Measurements from ENCODE around the gene HMGN4. TPM values are rescaled to one million over a fixed set of nuclear protein-coding genes. Genes with fewer than 3 reads are reported as not detected.

The HMGN4 gene
- total RNA-seq, 4 donors from 2014 or later: 20.1 to 58.7 (median 28.4) TPM

DNA sequence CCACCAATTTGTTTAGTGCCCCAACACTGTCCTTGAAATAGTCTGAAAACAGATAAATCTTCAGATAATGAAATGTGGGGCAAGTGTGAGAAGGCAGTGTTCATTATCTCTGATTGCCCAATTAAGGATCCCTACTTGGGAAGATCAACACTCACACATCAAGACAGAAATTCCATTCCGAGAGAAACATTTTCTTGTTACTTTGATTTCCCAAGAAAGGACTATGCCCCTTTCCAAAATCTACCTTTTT is 16.2 kb downstream of the HMGN4 start:
- TF ChIP-seq CTCF (IDR thresholded peaks at IDR 0.05 in 4 of 5, conservative IDR thresholded peaks at IDR 0.05 in 1 of 5): no peak
- TF ChIP-seq POLR2A (IDR thresholded peaks at IDR 0.05): no peak
- intact Hi-C loops (cut with DNase I; ENCODE audit: low total_unique reads): loop anchor here (1.0 to 10.0 kb wide), 3 partner anchors 14 to 920 kb away; partner anchors contain the start of gene ZNF184
- in situ Hi-C loops (cut with MboI; ENCODE audit: low sequenced_read_pairs in 4 of 4): no loop called here
- Histone ChIP-seq H3K4me3 (peak overlapping the region; percentile 52 to 63 (median 60)), H3K27ac (peak overlapping the region; percentile 75 to 85 (median 79)), H3K4me1 (peaks cover 10 to 13% of the 10 kb centered on the region in 2 donors), H3K27me3 (no peaks in the 10 kb centered on the region), H3K9me3 (no peaks in the 10 kb centered on the region), H3K36me3 (no peaks in the 10 kb centered on the region)
- no peak for DNase-seq
- peak in 1 of 2 donors; percentile 2 for ATAC-seq

DNA sequence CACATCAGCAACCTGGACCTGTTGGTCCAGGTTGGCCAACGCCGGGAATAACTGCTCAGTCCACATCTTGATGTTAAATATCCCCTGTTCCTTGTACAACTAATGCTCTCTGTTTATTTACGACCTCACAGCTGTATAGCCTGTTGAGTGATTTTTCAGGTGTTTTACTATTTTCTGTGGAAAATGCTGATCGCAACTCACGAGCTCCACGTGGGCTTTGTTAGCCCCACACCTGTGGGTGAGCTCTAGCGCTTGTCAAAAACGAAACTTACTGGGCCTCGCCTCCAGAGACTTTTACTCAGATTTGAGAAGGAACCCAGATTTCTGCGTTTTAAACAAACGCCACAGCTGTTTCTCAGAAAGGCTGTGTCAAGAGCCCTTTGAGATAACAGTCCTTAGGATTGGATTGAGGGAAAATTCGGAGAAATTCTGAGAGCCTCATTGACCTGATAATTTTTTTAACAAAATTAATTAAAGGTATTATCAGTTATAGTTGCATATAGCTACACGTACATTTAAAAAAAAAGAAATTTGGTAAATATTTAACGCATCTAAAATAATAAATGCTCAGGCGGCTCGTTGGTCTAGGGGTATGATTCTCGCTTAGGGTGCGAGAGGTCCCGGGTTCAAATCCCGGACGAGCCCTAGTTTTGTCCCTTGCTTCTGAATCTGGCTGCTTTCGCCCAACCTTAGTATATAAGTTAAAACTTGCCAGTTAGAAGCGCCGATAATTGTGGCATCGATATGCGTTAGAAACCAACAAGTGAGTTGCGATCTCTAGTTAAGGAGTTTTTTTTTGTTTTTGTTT is 16.7 kb downstream of the HMGN4 start:
- ATAC-seq (no peak), DNase-seq (no peak)
- in situ Hi-C loops (cut with MboI; ENCODE audit: low sequenced_read_pairs in 4 of 4): no loop called here
- peak overlapping the region; percentile 29 to 63 (median 56) for H3K4me3 ChIP-seq
- no peaks in the 10 kb centered on the region for H3K27me3 ChIP-seq
- H3K9me3 ChIP-seq: no peaks in the 10 kb centered on the region
- intact Hi-C loops (cut with DNase I; ENCODE audit: low total_unique reads): loop anchor here (1.0 to 10.0 kb wide), 4 partner anchors 13 to 920 kb away; partner anchors contain the start of genes ABT1 and ZNF184
- no peaks in the 10 kb centered on the region for H3K36me3 ChIP-seq
- H3K4me1 ChIP-seq: peaks cover 10 to 13% of the 10 kb centered on the region in 2 donors
- H3K27ac ChIP-seq: peak overlapping the region; percentile 75 to 85 (median 79)
- no peak for TF ChIP-seq CTCF (IDR thresholded peaks at IDR 0.05 in 4 of 5, conservative IDR thresholded peaks at IDR 0.05 in 1 of 5)
- TF ChIP-seq POLR2A (IDR thresholded peaks at IDR 0.05): no peak

DNA sequence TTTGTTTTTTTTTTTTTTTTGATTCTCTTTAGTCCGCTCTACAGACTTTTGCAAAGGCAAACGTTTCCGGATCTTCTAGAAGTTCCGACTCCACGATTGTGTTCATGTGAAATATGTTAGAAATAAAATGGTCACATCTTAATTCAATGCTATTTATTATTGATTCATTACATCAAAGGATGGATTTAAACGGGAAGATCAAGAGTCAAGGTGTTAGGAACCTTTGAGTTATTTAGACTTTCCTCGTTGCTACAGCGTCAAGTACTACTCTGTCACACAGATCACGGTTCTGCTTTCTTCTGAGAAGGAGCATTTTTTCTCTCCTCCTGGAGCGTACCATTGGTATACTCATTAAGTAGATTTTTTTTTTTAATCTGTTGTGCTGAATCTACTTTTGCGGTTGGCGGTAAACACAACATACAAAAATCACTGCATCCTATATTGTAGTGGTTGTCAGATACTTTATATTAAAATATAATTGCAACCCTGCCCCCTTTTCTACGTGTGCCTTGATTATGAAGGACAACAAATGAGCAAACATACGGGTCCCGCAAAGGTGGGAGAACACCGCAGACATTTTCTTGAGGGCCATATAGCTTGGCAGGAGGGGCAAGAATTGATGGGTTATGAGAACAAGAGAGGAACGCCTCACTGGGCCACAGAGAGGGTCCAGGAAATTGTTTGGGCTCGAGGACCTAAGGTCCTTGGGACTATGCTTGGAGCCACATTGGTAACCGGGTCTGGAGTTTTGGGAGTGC is 17.5 kb downstream of the HMGN4 start:
- intact Hi-C loops (cut with DNase I; ENCODE audit: low total_unique reads) (loop anchor here (5.0 to 10.0 kb wide), 2 partner anchors 42 to 919 kb away; partner anchors contain the start of genes ABT1 and ZNF184), in situ Hi-C loops (cut with MboI; ENCODE audit: low sequenced_read_pairs in 4 of 4) (no loop called here)
- no peaks in the 10 kb centered on the region for H3K9me3 ChIP-seq
- H3K4me3 ChIP-seq: peak overlapping the region in 1 of 4 donors; percentile 61
- no peak overlapping the region for H3K27ac ChIP-seq
- H3K36me3 ChIP-seq: no peaks in the 10 kb centered on the region
- TF ChIP-seq CTCF (IDR thresholded peaks at IDR 0.05 in 4 of 5, conservative IDR thresholded peaks at IDR 0.05 in 1 of 5): no peak
- TF ChIP-seq POLR2A (IDR thresholded peaks at IDR 0.05): no peak
- peaks cover 3 to 13% of the 10 kb centered on the region in 2 donors for H3K4me1 ChIP-seq
- ATAC-seq (no peak), DNase-seq (no peak)
- no peaks in the 10 kb centered on the region for H3K27me3 ChIP-seq

- no peaks in the 10 kb centered on the region for H3K27me3 ChIP-seq
- peak overlapping the region in 1 of 4 donors; percentile 33 for H3K27ac ChIP-seq
- in situ Hi-C loops (cut with MboI; ENCODE audit: low sequenced_read_pairs in 4 of 4): no loop called here
- no peaks in the 10 kb centered on the region for H3K36me3 ChIP-seq
- intact Hi-C loops (cut with DNase I; ENCODE audit: low total_unique reads): loop anchor here (5.0 to 10.0 kb wide), 2 partner anchors 41 to 918 kb away; partner anchors contain the start of genes ABT1 and ZNF184
- no peak overlapping the region for H3K4me3 ChIP-seq
- no peak for ATAC-seq
- peaks cover 0 to 13% of the 10 kb centered on the region in 2 donors for H3K4me1 ChIP-seq
- TF ChIP-seq CTCF (IDR thresholded peaks at IDR 0.05 in 4 of 5, conservative IDR thresholded peaks at IDR 0.05 in 1 of 5) (no peak), POLR2A (IDR thresholded peaks at IDR 0.05) (no peak)
- no peaks in the 10 kb centered on the region for H3K9me3 ChIP-seq
- no peak for DNase-seq
Measured at GRCh38 chr6:26556263-26557070, 18.3 kb downstream of the HMGN4 start.

Data from gastrocnemius medialis (tissue), 4 donors.